ENCODE data around the gene IRAK3.
"Not testable (repeated sequence)": the region's sequence is repeated elsewhere in the genome, so short reads cannot be mapped to it uniquely, and the experiment has no call there.

Gene IRAK3

DNA sequence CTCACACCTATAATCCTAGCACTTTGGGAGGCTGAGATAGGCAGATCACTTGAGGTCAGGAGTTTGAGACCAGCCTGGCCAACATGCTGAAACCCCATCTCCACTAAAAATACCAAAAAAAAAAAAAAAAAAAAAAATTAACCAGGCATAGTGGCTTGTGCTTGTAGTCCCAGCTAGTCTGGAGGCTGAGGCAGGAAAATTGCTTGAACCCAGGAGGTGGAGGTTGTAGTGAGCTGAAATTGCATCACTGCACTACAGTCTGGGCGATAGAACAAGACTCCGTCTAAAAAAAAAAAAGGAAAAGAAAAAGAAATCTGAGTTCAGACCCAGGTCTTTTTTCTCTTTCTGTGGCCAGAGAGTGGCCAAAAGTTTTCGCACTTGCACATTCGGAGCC lies 47.3 kb downstream of the IRAK3 start:
- H3K9me3 ChIP-seq (ENCODE audit: control insufficient read depth in 1 of 2, low read length in 2 of 2); H3K9ac ChIP-seq (ENCODE audit: low read depth in 1 of 2, low read length in 2 of 2); H3K27me3 ChIP-seq (ENCODE audit: control insufficient read depth in 1 of 2, insufficient read depth in 2 of 2, low read length in 2 of 2); H3K4me3 ChIP-seq (ENCODE audit: low read depth in 1 of 2, low read length in 2 of 2); H3K36me3 ChIP-seq (ENCODE audit: control insufficient read depth in 1 of 2, insufficient read depth in 2 of 2, low read length in 2 of 2); H3K27ac ChIP-seq (ENCODE audit: low read depth, low read length): not testable (repeated sequence)
- peaks cover 0 to 10% of the 10 kb centered on the region in 2 donors for H3K4me1 ChIP-seq (ENCODE audit: control insufficient read depth in 1 of 2, insufficient read depth in 2 of 2, low read length in 2 of 2)

DNA sequence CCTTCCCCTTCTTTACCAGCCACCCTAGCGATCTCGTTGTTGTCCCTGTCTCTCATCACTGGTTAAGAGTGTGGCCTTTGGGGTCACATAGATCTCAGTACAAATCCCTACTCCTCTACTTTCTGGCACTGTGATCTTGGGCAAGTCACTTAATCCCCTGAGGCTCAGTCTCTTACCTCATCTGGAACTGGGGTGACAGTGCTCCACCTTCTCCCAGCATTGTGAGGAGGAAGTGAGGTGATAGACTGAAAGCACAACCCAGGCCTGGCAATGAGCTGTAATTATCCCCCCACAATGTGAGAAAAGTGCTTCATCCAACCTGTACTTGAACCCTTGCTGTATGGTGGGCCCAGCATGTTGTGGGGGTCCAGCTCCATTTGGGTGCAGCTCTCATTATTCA lies 48.0 kb downstream of the IRAK3 start:
- peaks cover 0 to 10% of the 10 kb centered on the region in 2 donors for H3K4me1 ChIP-seq (ENCODE audit: control insufficient read depth in 1 of 2, insufficient read depth in 2 of 2, low read length in 2 of 2)
- H3K9ac ChIP-seq (ENCODE audit: low read depth in 1 of 2, low read length in 2 of 2): no peak overlapping the region
- no peaks in the 10 kb centered on the region for H3K9me3 ChIP-seq (ENCODE audit: control insufficient read depth in 1 of 2, low read length in 2 of 2)
- H3K27ac ChIP-seq (ENCODE audit: low read depth, low read length): no peak overlapping the region
- peaks cover 2 to 4% of the 10 kb centered on the region in 2 donors for H3K27me3 ChIP-seq (ENCODE audit: control insufficient read depth in 1 of 2, insufficient read depth in 2 of 2, low read length in 2 of 2)
- H3K4me3 ChIP-seq (ENCODE audit: low read depth in 1 of 2, low read length in 2 of 2): no peak overlapping the region
- no peaks in the 10 kb centered on the region for H3K36me3 ChIP-seq (ENCODE audit: control insufficient read depth in 1 of 2, insufficient read depth in 2 of 2, low read length in 2 of 2)

- Histone ChIP-seq H3K36me3 (ENCODE audit: control insufficient read depth in 1 of 2, insufficient read depth in 2 of 2, low read length in 2 of 2) (no peaks in the 10 kb centered on the region), H3K4me3 (ENCODE audit: low read depth in 1 of 2, low read length in 2 of 2) (no peak overlapping the region), H3K27me3 (ENCODE audit: control insufficient read depth in 1 of 2, insufficient read depth in 2 of 2, low read length in 2 of 2) (peaks cover 2 to 4% of the 10 kb centered on the region in 2 donors), H3K4me1 (ENCODE audit: control insufficient read depth in 1 of 2, insufficient read depth in 2 of 2, low read length in 2 of 2) (peaks cover 0 to 6% of the 10 kb centered on the region in 2 donors), H3K27ac (ENCODE audit: low read depth, low read length) (no peak overlapping the region), H3K9me3 (ENCODE audit: control insufficient read depth in 1 of 2, low read length in 2 of 2) (no peaks in the 10 kb centered on the region), H3K9ac (ENCODE audit: low read depth in 1 of 2, low read length in 2 of 2) (no peak overlapping the region)
Measured at GRCh38 chr12:66237505-66238175, 48.6 kb downstream of the IRAK3 start.

DNA sequence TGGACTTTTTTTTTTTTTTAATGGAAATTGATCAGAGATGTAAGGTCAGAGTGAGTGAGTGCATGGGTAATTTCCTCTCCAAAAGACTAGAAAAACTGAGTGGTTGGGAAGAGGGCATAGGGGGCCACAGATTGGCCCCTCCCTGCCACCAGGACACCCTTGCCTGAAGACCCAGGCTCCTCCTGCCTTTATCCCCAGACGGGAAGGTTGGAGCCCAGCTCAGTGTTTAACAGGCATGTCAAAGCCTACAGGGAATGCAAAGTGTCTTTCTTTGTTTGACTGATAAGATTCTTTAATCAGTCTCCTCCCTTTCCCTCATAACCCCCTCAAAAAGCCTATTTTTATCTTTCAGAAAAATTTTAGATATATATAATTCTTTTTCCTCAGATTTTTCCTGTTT lies 50.3 kb downstream of the IRAK3 start:
- Histone ChIP-seq H3K4me3 (ENCODE audit: low read depth in 1 of 2, low read length in 2 of 2) (no peak overlapping the region), H3K9ac (ENCODE audit: low read depth in 1 of 2, low read length in 2 of 2) (no peak overlapping the region), H3K9me3 (ENCODE audit: control insufficient read depth in 1 of 2, low read length in 2 of 2) (no peaks in the 10 kb centered on the region), H3K27ac (ENCODE audit: low read depth, low read length) (no peak overlapping the region), H3K27me3 (ENCODE audit: control insufficient read depth in 1 of 2, insufficient read depth in 2 of 2, low read length in 2 of 2) (peaks cover 2 to 4% of the 10 kb centered on the region in 2 donors), H3K36me3 (ENCODE audit: control insufficient read depth in 1 of 2, insufficient read depth in 2 of 2, low read length in 2 of 2) (no peaks in the 10 kb centered on the region), H3K4me1 (ENCODE audit: control insufficient read depth in 1 of 2, insufficient read depth in 2 of 2, low read length in 2 of 2) (peaks cover 0 to under 1% of the 10 kb centered on the region in 2 donors)

DNA sequence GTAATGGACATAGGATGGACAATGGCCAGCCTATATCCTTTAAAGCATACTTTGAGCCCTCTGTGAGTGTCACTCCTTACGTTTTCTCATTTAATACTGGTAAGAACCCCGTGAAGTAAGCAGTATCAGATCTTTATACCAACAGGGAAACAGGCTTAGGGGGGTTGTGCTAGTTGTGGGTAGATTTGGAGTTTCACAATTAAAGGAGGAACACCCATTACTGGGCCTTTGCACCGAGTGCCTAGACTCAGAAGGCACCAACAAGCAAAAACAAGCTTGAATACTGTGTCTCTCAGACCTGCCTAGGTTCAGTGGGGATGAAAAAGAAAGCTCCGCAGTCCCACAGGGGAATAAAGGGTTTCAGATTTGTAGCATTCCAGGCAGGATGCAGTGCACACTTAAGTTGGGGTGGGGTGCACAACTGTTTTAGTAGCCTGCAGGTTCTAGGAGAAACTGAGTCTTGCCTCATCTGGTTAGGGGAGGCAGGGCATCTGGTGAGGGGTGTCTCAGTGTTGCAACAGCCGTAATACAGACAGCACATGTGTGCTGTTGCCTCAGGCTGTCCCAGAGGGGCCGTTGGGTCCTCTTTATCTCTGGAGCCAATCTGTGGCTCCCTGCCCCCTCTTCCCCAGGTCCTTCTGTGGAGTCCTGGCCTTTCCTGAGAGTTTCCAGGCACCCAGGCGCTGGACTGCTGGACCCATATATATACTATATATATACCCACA lies 51.2 kb downstream of the IRAK3 start:
- no peaks in the 10 kb centered on the region for H3K4me1 ChIP-seq (ENCODE audit: control insufficient read depth in 1 of 2, insufficient read depth in 2 of 2, low read length in 2 of 2)
- peaks cover 2 to 4% of the 10 kb centered on the region in 2 donors for H3K27me3 ChIP-seq (ENCODE audit: control insufficient read depth in 1 of 2, insufficient read depth in 2 of 2, low read length in 2 of 2)
- no peak overlapping the region for H3K4me3 ChIP-seq (ENCODE audit: low read depth in 1 of 2, low read length in 2 of 2)
- no peak overlapping the region for H3K9ac ChIP-seq (ENCODE audit: low read depth in 1 of 2, low read length in 2 of 2)
- H3K36me3 ChIP-seq (ENCODE audit: control insufficient read depth in 1 of 2, insufficient read depth in 2 of 2, low read length in 2 of 2): no peaks in the 10 kb centered on the region
- no peaks in the 10 kb centered on the region for H3K9me3 ChIP-seq (ENCODE audit: control insufficient read depth in 1 of 2, low read length in 2 of 2)
- no peak overlapping the region for H3K27ac ChIP-seq (ENCODE audit: low read depth, low read length)

- H3K9me3 ChIP-seq (ENCODE audit: control insufficient read depth in 1 of 2, low read length in 2 of 2): no peaks in the 10 kb centered on the region
- H3K27ac ChIP-seq (ENCODE audit: low read depth, low read length): no peak overlapping the region
- H3K4me3 ChIP-seq (ENCODE audit: low read depth in 1 of 2, low read length in 2 of 2): no peak overlapping the region
- no peaks in the 10 kb centered on the region for H3K36me3 ChIP-seq (ENCODE audit: control insufficient read depth in 1 of 2, insufficient read depth in 2 of 2, low read length in 2 of 2)
- H3K4me1 ChIP-seq (ENCODE audit: control insufficient read depth in 1 of 2, insufficient read depth in 2 of 2, low read length in 2 of 2): no peaks in the 10 kb centered on the region
- H3K9ac ChIP-seq (ENCODE audit: low read depth in 1 of 2, low read length in 2 of 2): no peak overlapping the region
- H3K27me3 ChIP-seq (ENCODE audit: control insufficient read depth in 1 of 2, insufficient read depth in 2 of 2, low read length in 2 of 2): peaks cover 0 to 2% of the 10 kb centered on the region in 2 donors
Measured at GRCh38 chr12:66241061-66242043, 52.3 kb downstream of the IRAK3 start.

- Histone ChIP-seq H3K27me3 (ENCODE audit: control insufficient read depth in 1 of 2, insufficient read depth in 2 of 2, low read length in 2 of 2) (peaks cover 0 to 2% of the 10 kb centered on the region in 2 donors), H3K9me3 (ENCODE audit: control insufficient read depth in 1 of 2, low read length in 2 of 2) (no peaks in the 10 kb centered on the region), H3K27ac (ENCODE audit: low read depth, low read length) (no peak overlapping the region), H3K9ac (ENCODE audit: low read depth in 1 of 2, low read length in 2 of 2) (no peak overlapping the region), H3K4me1 (ENCODE audit: control insufficient read depth in 1 of 2, insufficient read depth in 2 of 2, low read length in 2 of 2) (no peaks in the 10 kb centered on the region), H3K36me3 (ENCODE audit: control insufficient read depth in 1 of 2, insufficient read depth in 2 of 2, low read length in 2 of 2) (no peaks in the 10 kb centered on the region), H3K4me3 (ENCODE audit: low read depth in 1 of 2, low read length in 2 of 2) (no peak overlapping the region)
Measured at GRCh38 chr12:66242311-66242710, 53.3 kb downstream of the IRAK3 start.

DNA sequence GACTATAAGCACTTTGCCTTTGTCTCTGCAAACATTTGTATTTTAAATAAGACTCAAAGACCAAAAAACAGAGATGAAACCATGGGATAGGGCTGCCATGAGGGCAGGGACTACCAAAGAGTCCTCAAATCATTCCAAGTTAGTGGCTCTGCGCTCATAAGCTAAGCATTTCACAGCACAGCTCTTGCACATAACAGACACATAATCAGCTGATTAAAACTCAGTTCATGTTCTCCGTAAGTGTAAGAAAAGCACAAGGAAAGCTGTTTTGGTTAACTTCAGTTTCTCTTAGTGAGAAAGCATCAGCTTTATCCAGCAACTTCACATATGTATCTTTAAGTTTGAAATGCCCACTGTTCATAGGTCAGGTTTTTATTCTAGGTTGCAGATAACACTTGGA lies 54.9 kb downstream of the IRAK3 start:
- peaks cover 0 to 2% of the 10 kb centered on the region in 2 donors for H3K27me3 ChIP-seq (ENCODE audit: control insufficient read depth in 1 of 2, insufficient read depth in 2 of 2, low read length in 2 of 2)
- no peaks in the 10 kb centered on the region for H3K36me3 ChIP-seq (ENCODE audit: control insufficient read depth in 1 of 2, insufficient read depth in 2 of 2, low read length in 2 of 2)
- H3K4me1 ChIP-seq (ENCODE audit: control insufficient read depth in 1 of 2, insufficient read depth in 2 of 2, low read length in 2 of 2): no peaks in the 10 kb centered on the region
- no peak overlapping the region for H3K9ac ChIP-seq (ENCODE audit: low read depth in 1 of 2, low read length in 2 of 2)
- no peaks in the 10 kb centered on the region for H3K9me3 ChIP-seq (ENCODE audit: control insufficient read depth in 1 of 2, low read length in 2 of 2)
- H3K27ac ChIP-seq (ENCODE audit: low read depth, low read length): no peak overlapping the region
- no peak overlapping the region for H3K4me3 ChIP-seq (ENCODE audit: low read depth in 1 of 2, low read length in 2 of 2)

DNA sequence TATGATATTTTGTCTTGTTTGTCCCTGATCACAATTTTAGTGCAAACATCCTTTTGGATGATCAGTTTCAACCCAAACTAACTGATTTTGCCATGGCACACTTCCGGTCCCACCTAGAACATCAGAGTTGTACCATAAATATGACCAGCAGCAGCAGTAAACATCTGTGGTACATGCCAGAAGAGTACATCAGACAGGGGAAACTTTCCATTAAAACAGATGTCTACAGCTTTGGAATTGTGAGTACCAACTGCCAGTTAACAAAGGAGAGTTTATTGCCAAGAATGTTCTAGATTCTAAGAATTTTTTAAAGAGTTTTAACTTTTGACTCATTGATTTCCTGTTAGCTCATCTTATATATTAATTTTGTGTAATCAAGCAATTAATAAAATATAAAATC lies 55.4 kb downstream of the IRAK3 start:
- Histone ChIP-seq H3K4me1 (ENCODE audit: control insufficient read depth in 1 of 2, insufficient read depth in 2 of 2, low read length in 2 of 2) (no peaks in the 10 kb centered on the region), H3K27ac (ENCODE audit: low read depth, low read length) (no peak overlapping the region), H3K9ac (ENCODE audit: low read depth in 1 of 2, low read length in 2 of 2) (no peak overlapping the region), H3K36me3 (ENCODE audit: control insufficient read depth in 1 of 2, insufficient read depth in 2 of 2, low read length in 2 of 2) (no peaks in the 10 kb centered on the region), H3K27me3 (ENCODE audit: control insufficient read depth in 1 of 2, insufficient read depth in 2 of 2, low read length in 2 of 2) (peaks cover 0 to 2% of the 10 kb centered on the region in 2 donors), H3K9me3 (ENCODE audit: control insufficient read depth in 1 of 2, low read length in 2 of 2) (no peaks in the 10 kb centered on the region), H3K4me3 (ENCODE audit: low read depth in 1 of 2, low read length in 2 of 2) (no peak overlapping the region)

GRCh38 chr12:66247741-66248140 lies 58.7 kb downstream of the IRAK3 start:
- no peaks in the 10 kb centered on the region for H3K9me3 ChIP-seq (ENCODE audit: control insufficient read depth in 1 of 2, low read length in 2 of 2)
- no peaks in the 10 kb centered on the region for H3K4me1 ChIP-seq (ENCODE audit: control insufficient read depth in 1 of 2, insufficient read depth in 2 of 2, low read length in 2 of 2)
- H3K36me3 ChIP-seq (ENCODE audit: control insufficient read depth in 1 of 2, insufficient read depth in 2 of 2, low read length in 2 of 2): no peaks in the 10 kb centered on the region
- H3K27ac ChIP-seq (ENCODE audit: low read depth, low read length): no peak overlapping the region
- no peaks in the 10 kb centered on the region for H3K27me3 ChIP-seq (ENCODE audit: control insufficient read depth in 1 of 2, insufficient read depth in 2 of 2, low read length in 2 of 2)
- H3K4me3 ChIP-seq (ENCODE audit: low read depth in 1 of 2, low read length in 2 of 2): no peak overlapping the region
- H3K9ac ChIP-seq (ENCODE audit: low read depth in 1 of 2, low read length in 2 of 2): no peak overlapping the region
